ENCODE results near the gene NUAK2.

NUAK2 gene

GRCh38 chr1:205348554-205349487, 27.3 kb upstream of the NUAK2 start:
- TF ChIP-seq FOXP2 (optimal IDR thresholded peaks at IDR 0.05; ENCODE audit: borderline replicate concordance, extremely low read depth, extremely low read length, insufficient read depth) (no peak), REST (IDR thresholded peaks at IDR 0.05; ENCODE audit: insufficient read depth in 1 of 2, low read depth in 2 of 2, low read length in 2 of 2) (no peak), SIN3A (IDR thresholded peaks at IDR 0.05; ENCODE audit: borderline replicate concordance, insufficient read depth, low read length) (no peak), POLR2AphosphoS5 (IDR thresholded peaks at IDR 0.05; ENCODE audit: low read depth, low read length) (no peak), TAF1 (IDR thresholded peaks at IDR 0.05; ENCODE audit: borderline replicate concordance, insufficient read depth, low read length) (no peak)

GRCh38 chr1:205346956-205347574, 25.5 kb upstream of the NUAK2 start:
- no peak for TF ChIP-seq POLR2AphosphoS5 (IDR thresholded peaks at IDR 0.05; ENCODE audit: low read depth, low read length)
- no peak for TF ChIP-seq TAF1 (IDR thresholded peaks at IDR 0.05; ENCODE audit: borderline replicate concordance, insufficient read depth, low read length)
- no peak for TF ChIP-seq SIN3A (IDR thresholded peaks at IDR 0.05; ENCODE audit: borderline replicate concordance, insufficient read depth, low read length)
- TF ChIP-seq FOXP2 (optimal IDR thresholded peaks at IDR 0.05; ENCODE audit: borderline replicate concordance, extremely low read depth, extremely low read length, insufficient read depth): no peak
- no peak for TF ChIP-seq REST (IDR thresholded peaks at IDR 0.05; ENCODE audit: insufficient read depth in 1 of 2, low read depth in 2 of 2, low read length in 2 of 2)

- TF ChIP-seq REST (IDR thresholded peaks at IDR 0.05; ENCODE audit: insufficient read depth in 1 of 2, low read depth in 2 of 2, low read length in 2 of 2) (no peak), SIN3A (IDR thresholded peaks at IDR 0.05; ENCODE audit: borderline replicate concordance, insufficient read depth, low read length) (no peak), FOXP2 (optimal IDR thresholded peaks at IDR 0.05; ENCODE audit: borderline replicate concordance, extremely low read depth, extremely low read length, insufficient read depth) (no peak), POLR2AphosphoS5 (IDR thresholded peaks at IDR 0.05; ENCODE audit: low read depth, low read length) (no peak), TAF1 (IDR thresholded peaks at IDR 0.05; ENCODE audit: borderline replicate concordance, insufficient read depth, low read length) (no peak)
Observed at GRCh38 chr1:205345761-205346160, 24.2 kb upstream of the NUAK2 start.

GRCh38 chr1:205344066-205344928, 22.8 kb upstream of the NUAK2 start:
- TF ChIP-seq TAF1 (IDR thresholded peaks at IDR 0.05; ENCODE audit: borderline replicate concordance, insufficient read depth, low read length) (no peak), POLR2AphosphoS5 (IDR thresholded peaks at IDR 0.05; ENCODE audit: low read depth, low read length) (no peak), REST (IDR thresholded peaks at IDR 0.05; ENCODE audit: insufficient read depth in 1 of 2, low read depth in 2 of 2, low read length in 2 of 2) (no peak), FOXP2 (optimal IDR thresholded peaks at IDR 0.05; ENCODE audit: borderline replicate concordance, extremely low read depth, extremely low read length, insufficient read depth) (no peak), SIN3A (IDR thresholded peaks at IDR 0.05; ENCODE audit: borderline replicate concordance, insufficient read depth, low read length) (no peak)
